Left lung (tissue), 10 donors: ENCODE measurements around the gene PPEF2. TPM values are rescaled to one million over a fixed set of nuclear protein-coding genes. Genes with fewer than 3 reads are reported as not detected.

ENCODE experiments used
- ATAC-seq: fragments of 200-7000 bp; cut with Tn5 transposase; one replicate; pipeline ENCODE4 v1.9.1; 2020; ENCODE audit warnings: moderate library complexity
- DNase-seq, 4 donors: peaks; one replicate each; pipeline ENCODE4 v3.0.0-alpha.2; 2013 to 2020
- H3K27ac ChIP-seq, 2 donors: fragments of 200-600 bp; sonication (generic) in 1 of 2; one replicate each; pipeline versions ENCODE4 v1.5.0 to v1.8.0; 2020 to 2021
- H3K27me3 ChIP-seq, 2 donors: fragments of 200-600 bp; sonication (generic) in 1 of 2; one replicate each; pipeline versions ENCODE4 v1.5.0 to v1.8.0; 2020 to 2021
- H3K36me3 ChIP-seq, 2 donors: fragments of 200-600 bp; sonication (generic) in 1 of 2; one replicate each; pipeline versions ENCODE4 v1.5.0 to v1.8.0; 2020 to 2021
- H3K4me1 ChIP-seq, 2 donors: fragments of 200-600 bp; one replicate each; pipeline ENCODE4 v1.8.0; 2021
- H3K4me3 ChIP-seq, 2 donors: fragments of 200-600 bp; sonication (generic) in 1 of 2; one replicate each; pipeline versions ENCODE4 v1.5.0 to v1.8.0; 2020 to 2021; ENCODE audit warnings: mild to moderate bottlenecking in 1 of 2
- H3K9me3 ChIP-seq, 2 donors: fragments of 200-600 bp; sonication (generic) in 1 of 2; one replicate each; pipeline versions ENCODE4 v1.5.0 to v1.8.0; 2020 to 2021
- CTCF ChIP-seq, 2 donors: fragments of 200-600 bp; sonication (generic) in 1 of 2; IDR thresholded peaks; one replicate each; pipeline versions ENCODE4 v1.5.0 to v1.8.0; 2021; ENCODE audit warnings: antibody characterized with exemption in 2 of 2
- intact Hi-C, 2 donors: fragments of 100-400 bp; cut with DNase I; formaldehyde crosslinking; loops; one replicate each; pipeline versions ENCODE4 v1.11.2 to v1.14.2; 2022
- polyA plus RNA-seq, 6 donors: library from polyadenylated mRNA; unstranded; fragments of 120-200 nt; gene quantifications; one replicate each; pipeline ENCODE4 v1.2.1, GENCODE V29; 2013; ENCODE audit not compliant: insufficient read length in 6 of 6
- total RNA-seq, 2 donors: library from RNA; stranded (reverse); fragmentation: NEBNext Ultra II Directional; extraction: Animal tissue kit (Norgen Biotek cat#: 25700); gene quantifications; one replicate each; pipeline ENCODE4 v1.2.1, GENCODE V29; 2021
- donor health status: DM: no; HTN: yes; CAD: no.
- donor health status: DM: no; HTN: no; CAD: no.

PPEF2 gene
- total and polyA plus RNA-seq, 8 donors = 0.06 to 0.54 (median 0.26) TPM; not detected in 4

- Histone ChIP-seq H3K9me3 (no peaks in the 10 kb centered on the region), H3K4me3 (no peak overlapping the region), H3K36me3 (no peaks in the 10 kb centered on the region), H3K27me3 (no peaks in the 10 kb centered on the region), H3K27ac (no peak overlapping the region), H3K4me1 (no peaks in the 10 kb centered on the region)
- intact Hi-C loops = no loop called here
- ATAC-seq (no peak), DNase-seq (no peak)
- TF ChIP-seq CTCF (IDR thresholded peaks at IDR 0.05) = no peak
These were observed 33.2 kb downstream of the PPEF2 start for GRCh38 chr4:75869100-75869499.

DNA sequence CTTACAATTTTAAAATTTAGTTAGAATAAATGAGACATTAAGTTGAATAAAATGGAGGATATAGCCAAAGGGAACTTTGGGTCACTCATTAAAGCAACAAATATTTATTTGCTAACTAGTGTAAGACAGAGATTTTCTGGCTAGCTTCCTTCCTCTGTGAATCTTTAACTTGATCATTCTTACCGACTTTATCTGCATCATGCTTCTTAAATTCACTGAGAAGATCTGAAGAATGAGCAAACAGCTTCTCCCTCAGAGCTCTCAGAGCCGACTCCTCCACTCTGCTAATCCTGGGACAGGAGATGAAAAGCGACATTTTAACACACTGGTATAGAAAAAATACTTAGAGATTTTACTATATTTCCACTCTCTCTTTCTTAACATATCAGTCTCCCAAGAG is 35.1 kb downstream of the PPEF2 start:
- intact Hi-C loops = no loop called here
- H3K4me3 ChIP-seq = no peak overlapping the region
- H3K27ac ChIP-seq = no peak overlapping the region
- no peaks in the 10 kb centered on the region for H3K27me3 ChIP-seq
- no peaks in the 10 kb centered on the region for H3K4me1 ChIP-seq
- H3K9me3 ChIP-seq = no peaks in the 10 kb centered on the region
- TF ChIP-seq CTCF (IDR thresholded peaks at IDR 0.05) = no peak
- H3K36me3 ChIP-seq = no peaks in the 10 kb centered on the region
- ATAC-seq (no peak), DNase-seq (no peak)

DNA sequence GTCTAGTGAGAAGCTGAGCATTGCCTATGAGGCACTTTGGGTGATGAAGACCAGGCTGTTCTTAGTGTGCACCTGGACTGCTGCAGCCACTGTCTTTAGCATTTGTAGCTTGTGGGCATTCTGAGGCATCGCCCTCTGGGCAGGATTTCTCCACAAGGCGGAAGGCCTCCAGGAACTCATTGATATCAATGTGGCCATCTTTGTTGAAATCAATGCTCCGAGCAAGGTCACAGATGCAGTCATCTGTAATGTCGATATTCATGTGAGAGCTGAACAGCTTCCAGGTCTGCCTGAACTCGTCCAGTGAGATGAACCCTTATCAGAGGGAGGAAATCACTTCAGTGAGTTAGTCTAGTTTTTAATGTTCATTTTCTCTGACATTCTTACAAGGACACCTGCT is 41.6 kb downstream of the PPEF2 start:
- no peak for TF ChIP-seq CTCF (IDR thresholded peaks at IDR 0.05)
- ATAC-seq (no peak), DNase-seq (no peak)
- H3K27ac ChIP-seq = no peak overlapping the region
- H3K27me3 ChIP-seq = no peaks in the 10 kb centered on the region
- H3K4me1 ChIP-seq = no peaks in the 10 kb centered on the region
- H3K9me3 ChIP-seq = no peaks in the 10 kb centered on the region
- H3K4me3 ChIP-seq = no peak overlapping the region
- intact Hi-C loops = no loop called here
- no peaks in the 10 kb centered on the region for H3K36me3 ChIP-seq

DNA sequence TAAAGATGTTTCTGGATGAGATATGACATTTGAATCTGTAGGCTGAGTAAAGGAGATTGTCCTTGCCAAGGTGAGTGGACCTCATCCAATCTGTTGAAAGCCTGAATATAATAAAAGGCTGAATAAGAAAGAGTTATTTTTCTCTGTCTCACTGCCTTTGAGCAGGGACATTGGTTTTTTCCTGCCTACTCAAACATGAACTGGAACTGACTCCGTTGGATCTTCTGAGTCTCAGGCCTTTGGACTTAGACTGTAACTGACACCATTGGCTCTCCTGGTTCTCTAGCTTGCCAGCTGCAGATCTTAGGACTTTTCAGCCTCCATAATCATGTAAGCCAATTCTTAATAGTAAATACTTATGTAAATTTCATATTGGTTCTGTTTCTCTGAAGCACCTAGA is 43.5 kb downstream of the PPEF2 start:
- intact Hi-C loops = no loop called here
- DNase-seq = no peak
- no peak for ATAC-seq
- Histone ChIP-seq H3K4me1 (no peaks in the 10 kb centered on the region), H3K27ac (no peak overlapping the region), H3K4me3 (no peak overlapping the region), H3K36me3 (no peaks in the 10 kb centered on the region), H3K27me3 (no peaks in the 10 kb centered on the region), H3K9me3 (no peaks in the 10 kb centered on the region)
- TF ChIP-seq CTCF (IDR thresholded peaks at IDR 0.05) = no peak

DNA sequence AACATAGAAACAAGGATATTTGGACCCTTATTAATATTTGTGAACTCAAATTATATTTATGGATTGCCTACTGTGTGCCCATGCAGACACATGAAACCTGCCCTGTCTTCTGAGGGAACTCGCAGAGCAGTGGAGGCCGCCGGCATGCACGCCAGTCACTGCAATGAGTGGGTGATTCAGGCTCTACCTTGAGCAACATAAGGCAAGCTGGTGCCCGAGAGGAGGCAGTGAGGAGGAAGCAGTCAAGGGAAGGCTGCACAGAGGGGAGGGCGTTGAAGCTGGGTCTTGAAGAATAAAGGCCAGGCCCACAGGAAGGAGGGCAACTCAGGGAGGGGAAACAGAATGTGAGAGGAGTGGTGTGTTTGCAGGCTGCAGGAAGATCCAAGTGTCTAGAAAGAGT is 52.8 kb downstream of the PPEF2 start:
- intact Hi-C loops = no loop called here
- H3K36me3 ChIP-seq = no peaks in the 10 kb centered on the region
- H3K4me3 ChIP-seq = no peak overlapping the region
- DNase-seq = no peak
- H3K9me3 ChIP-seq = no peaks in the 10 kb centered on the region
- TF ChIP-seq CTCF (IDR thresholded peaks at IDR 0.05) = no peak
- peaks cover 4 to 8% of the 10 kb centered on the region in 2 donors for H3K4me1 ChIP-seq
- no peak for ATAC-seq
- H3K27me3 ChIP-seq = no peaks in the 10 kb centered on the region
- no peak overlapping the region for H3K27ac ChIP-seq
